Lower lobe of right lung (tissue), 2 donors: Measurements from ENCODE around the gene TMEM178A. TPM values are rescaled to one million over a fixed set of nuclear protein-coding genes. Genes with fewer than 3 reads are reported as not detected.

Source experiments
- ATAC-seq, 2 donors: fragments of 200-7000 bp; cut with Tn5 transposase; one replicate each; pipeline ENCODE4 v1.9.1; 2020 to 2022; ENCODE audit warnings: mild to moderate bottlenecking in 2 of 2, moderate library complexity in 2 of 2
- DNase-seq: peaks from one replicate; pipeline ENCODE4 v3.0.0-alpha.2; 2020
- H3K27ac ChIP-seq: fragments of 200-600 bp; one replicate; pipeline ENCODE4 v1.8.0; 2022
- H3K27me3 ChIP-seq: fragments of 200-600 bp; one replicate; pipeline ENCODE4 v1.8.0; 2022; ENCODE audit warnings: low read depth
- H3K36me3 ChIP-seq: fragments of 200-600 bp; one replicate; pipeline ENCODE4 v1.8.0; 2022; ENCODE audit warnings: mild to moderate bottlenecking
- H3K4me1 ChIP-seq: fragments of 200-600 bp; one replicate; pipeline ENCODE4 v1.8.0; 2022
- H3K4me3 ChIP-seq: fragments of 200-600 bp; one replicate; pipeline ENCODE4 v1.8.0; 2022; ENCODE audit warnings: mild to moderate bottlenecking
- H3K9me3 ChIP-seq: fragments of 200-600 bp; one replicate; pipeline ENCODE4 v1.8.0; 2022
- intact Hi-C: fragments of 100-400 bp; cut with DNase I; formaldehyde crosslinking; loops from one replicate; pipeline ENCODE4 v1.11.0; 2022
- total RNA-seq: library from RNA; stranded (reverse); fragmentation: NEBNext Ultra II Directional; extraction: Animal tissue kit (Norgen Biotek cat#: 25700); gene quantifications from one replicate; pipeline ENCODE4 v1.2.1, GENCODE V29; 2021
- TF ChIP-seq, protein P1 (sequence below): fragments of 200-600 bp; IDR thresholded peaks from one replicate; pipeline ENCODE4 v1.8.0; 2022; ENCODE audit warnings: antibody characterized with exemption, mild to moderate bottlenecking
- donor health status: DM: no; HTN: yes; CAD: no; lungs with severe emphysema.

TMEM178A gene
- total RNA-seq, 1 donor from 2014 or later, result 3.2 TPM

DNA sequence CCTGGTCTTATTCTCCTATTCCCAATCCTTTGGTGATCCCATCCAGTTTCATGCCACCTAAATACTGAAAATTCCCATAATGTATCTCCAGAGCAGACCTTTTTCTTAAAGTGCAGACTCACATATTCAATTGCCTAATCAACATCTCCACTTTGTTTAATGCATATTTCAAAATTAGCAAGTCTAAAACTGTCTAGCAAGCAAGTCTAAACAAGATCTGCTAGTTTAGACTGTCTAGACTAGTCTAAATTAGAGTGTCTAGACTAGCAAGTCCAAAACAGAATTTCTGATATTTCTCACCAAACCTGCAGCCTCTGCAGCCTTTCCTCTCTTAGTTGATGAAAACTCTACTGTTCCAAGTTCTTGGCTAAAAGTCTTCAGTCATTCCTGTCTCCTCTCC lies 68.7 kb downstream of the TMEM178A start:
- DNase-seq (no peak), ATAC-seq (no peak)
- Histone ChIP-seq H3K9me3 (no peaks in the 10 kb centered on the region), H3K4me1 (no peaks in the 10 kb centered on the region), H3K36me3 (peaks cover 38% of the 10 kb centered on the region), H3K27me3 (no peaks in the 10 kb centered on the region), H3K27ac (no peak overlapping the region), H3K4me3 (no peak overlapping the region)
- TF ChIP-seq, protein P1, sequence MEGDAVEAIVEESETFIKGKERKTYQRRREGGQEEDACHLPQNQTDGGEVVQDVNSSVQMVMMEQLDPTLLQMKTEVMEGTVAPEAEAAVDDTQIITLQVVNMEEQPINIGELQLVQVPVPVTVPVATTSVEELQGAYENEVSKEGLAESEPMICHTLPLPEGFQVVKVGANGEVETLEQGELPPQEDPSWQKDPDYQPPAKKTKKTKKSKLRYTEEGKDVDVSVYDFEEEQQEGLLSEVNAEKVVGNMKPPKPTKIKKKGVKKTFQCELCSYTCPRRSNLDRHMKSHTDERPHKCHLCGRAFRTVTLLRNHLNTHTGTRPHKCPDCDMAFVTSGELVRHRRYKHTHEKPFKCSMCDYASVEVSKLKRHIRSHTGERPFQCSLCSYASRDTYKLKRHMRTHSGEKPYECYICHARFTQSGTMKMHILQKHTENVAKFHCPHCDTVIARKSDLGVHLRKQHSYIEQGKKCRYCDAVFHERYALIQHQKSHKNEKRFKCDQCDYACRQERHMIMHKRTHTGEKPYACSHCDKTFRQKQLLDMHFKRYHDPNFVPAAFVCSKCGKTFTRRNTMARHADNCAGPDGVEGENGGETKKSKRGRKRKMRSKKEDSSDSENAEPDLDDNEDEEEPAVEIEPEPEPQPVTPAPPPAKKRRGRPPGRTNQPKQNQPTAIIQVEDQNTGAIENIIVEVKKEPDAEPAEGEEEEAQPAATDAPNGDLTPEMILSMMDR, result no peak
- intact Hi-C loops, result no loop called here

DNA sequence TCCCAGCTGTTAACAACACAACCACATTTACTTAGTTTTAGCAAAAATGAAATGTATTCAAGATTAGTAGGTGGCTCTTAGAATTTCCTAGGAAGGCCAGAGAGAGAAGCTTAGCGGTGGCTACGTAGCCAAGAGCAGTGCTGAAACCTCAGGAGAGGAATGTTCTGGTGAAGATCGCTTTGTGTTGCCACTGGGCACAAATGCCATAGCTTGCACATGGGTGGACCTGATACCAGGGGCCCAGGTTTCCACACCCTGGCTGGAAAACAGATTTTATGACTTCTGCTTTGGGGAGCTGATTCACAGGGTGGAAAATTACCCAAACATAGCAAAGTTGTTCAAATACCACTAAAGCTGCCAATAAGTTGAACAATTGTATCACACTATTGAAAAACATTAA lies 69.9 kb downstream of the TMEM178A start:
- ATAC-seq, result no peak
- intact Hi-C loops, result no loop called here
- DNase-seq, result no peak
- Histone ChIP-seq H3K9me3 (no peaks in the 10 kb centered on the region), H3K27me3 (no peaks in the 10 kb centered on the region), H3K4me3 (no peak overlapping the region), H3K36me3 (peaks cover 50% of the 10 kb centered on the region), H3K27ac (no peak overlapping the region), H3K4me1 (no peaks in the 10 kb centered on the region)
- TF ChIP-seq, protein P1, result no peak

DNA sequence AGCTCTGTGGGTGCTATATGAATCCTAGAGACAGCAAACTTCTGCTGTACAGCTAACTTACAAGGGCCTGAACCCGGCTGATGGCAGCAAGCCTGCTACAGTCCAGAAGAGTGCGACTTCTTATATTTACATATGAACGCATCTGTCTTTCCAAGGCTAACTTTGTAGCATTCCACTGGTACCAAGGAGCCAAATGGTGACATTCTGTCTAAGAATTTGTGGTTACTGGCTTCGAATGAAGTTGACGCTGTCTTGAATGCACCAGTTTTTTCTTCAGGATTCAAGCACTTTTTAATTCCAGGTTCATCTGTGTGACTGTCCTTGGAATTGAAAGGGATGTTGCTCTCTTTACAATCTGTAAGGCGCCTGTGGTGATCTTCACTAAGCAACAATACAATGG lies 70.9 kb downstream of the TMEM178A start:
- Histone ChIP-seq H3K27ac (no peak overlapping the region), H3K36me3 (peaks cover 60% of the 10 kb centered on the region)

DNA sequence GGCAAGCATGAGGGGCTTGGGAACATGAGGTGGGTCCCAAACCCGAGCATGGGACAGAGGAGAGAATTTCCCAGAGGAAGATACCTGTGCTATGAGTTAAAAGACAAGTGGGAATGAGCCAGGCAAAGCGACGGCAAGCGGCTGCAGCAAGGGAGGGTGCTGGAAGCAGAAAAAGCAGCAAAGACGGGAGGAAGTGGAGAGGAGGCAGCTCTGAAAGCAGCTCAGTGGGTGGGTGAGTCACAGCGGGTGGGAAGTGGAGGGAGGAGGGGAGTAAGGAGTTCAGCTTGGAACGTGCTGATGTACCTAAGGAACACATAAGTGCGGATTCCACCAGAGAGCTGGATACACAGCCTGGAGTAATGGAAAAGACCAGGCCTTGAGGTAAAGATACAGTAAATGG lies 71.9 kb downstream of the TMEM178A start:
- no peak overlapping the region for H3K27ac ChIP-seq
- H3K4me1 ChIP-seq, result no peaks in the 10 kb centered on the region
- H3K36me3 ChIP-seq, result peaks cover 68% of the 10 kb centered on the region
- H3K27me3 ChIP-seq, result no peaks in the 10 kb centered on the region
- no peak overlapping the region for H3K4me3 ChIP-seq
- TF ChIP-seq, protein P1, result no peak
- DNase-seq (no peak), ATAC-seq (peak in 1 of 2 donors; percentile 45)
- intact Hi-C loops, result no loop called here
- no peaks in the 10 kb centered on the region for H3K9me3 ChIP-seq

More for the DNA sequence above, 70.9 kb downstream of the TMEM178A start:
- no peaks in the 10 kb centered on the region for H3K9me3 ChIP-seq
- ATAC-seq (no peak), DNase-seq (no peak)
- H3K27me3 ChIP-seq, result no peaks in the 10 kb centered on the region
- no peak overlapping the region for H3K4me3 ChIP-seq
- no peaks in the 10 kb centered on the region for H3K4me1 ChIP-seq
- TF ChIP-seq, protein P1, result no peak
- intact Hi-C loops, result no loop called here

DNA sequence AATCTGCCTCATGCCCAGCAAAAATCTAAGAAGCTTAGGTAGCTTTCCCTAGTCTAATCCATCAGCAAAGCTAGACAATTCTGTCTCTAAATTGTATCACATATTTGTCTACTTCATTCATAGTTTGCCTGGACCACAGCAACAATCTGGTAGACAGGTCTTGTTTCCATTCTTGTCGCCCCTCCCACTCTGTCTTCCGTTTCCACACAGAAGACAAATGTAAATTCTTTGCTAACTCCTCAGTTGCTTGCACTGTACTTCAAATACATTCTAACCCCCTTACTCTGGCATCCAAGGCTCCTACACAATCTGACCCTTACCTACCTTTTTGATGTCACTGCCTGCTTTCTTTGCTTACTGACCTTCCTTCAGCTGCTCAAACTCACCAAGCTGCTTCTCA lies 73.2 kb downstream of the TMEM178A start:
- TF ChIP-seq, protein P1, result no peak
- intact Hi-C loops, result no loop called here
- H3K4me1 ChIP-seq, result no peaks in the 10 kb centered on the region
- no peaks in the 10 kb centered on the region for H3K9me3 ChIP-seq
- H3K27ac ChIP-seq, result no peak overlapping the region
- peaks cover 74% of the 10 kb centered on the region for H3K36me3 ChIP-seq
- ATAC-seq (no peak), DNase-seq (no peak)
- no peak overlapping the region for H3K4me3 ChIP-seq
- no peaks in the 10 kb centered on the region for H3K27me3 ChIP-seq

DNA sequence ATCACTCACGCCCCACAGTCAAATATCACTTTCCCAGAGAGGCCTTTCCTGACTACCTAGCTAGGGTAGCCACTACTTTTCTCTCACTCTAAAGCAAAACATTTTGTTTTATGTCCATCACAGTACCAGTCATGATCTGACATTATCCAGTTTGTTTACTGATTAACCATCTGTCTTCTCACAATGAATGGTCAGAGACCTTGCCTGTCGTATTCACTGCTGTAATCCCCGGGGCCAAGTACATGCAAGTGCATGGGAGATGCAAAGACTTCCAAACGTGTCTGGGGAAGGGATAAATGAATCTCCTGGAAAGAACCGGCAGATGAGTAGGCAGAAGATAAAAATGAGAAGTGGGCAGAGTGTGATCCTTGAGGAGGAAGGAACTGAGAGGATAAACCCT lies 73.7 kb downstream of the TMEM178A start:
- H3K27me3 ChIP-seq, result no peaks in the 10 kb centered on the region
- TF ChIP-seq, protein P1, result no peak
- DNase-seq, result no peak
- peaks cover 77% of the 10 kb centered on the region for H3K36me3 ChIP-seq
- intact Hi-C loops, result no loop called here
- no peak for ATAC-seq
- no peaks in the 10 kb centered on the region for H3K9me3 ChIP-seq
- H3K4me1 ChIP-seq, result no peaks in the 10 kb centered on the region
- H3K27ac ChIP-seq, result no peak overlapping the region
- H3K4me3 ChIP-seq, result no peak overlapping the region
